Anterior cingulate cortex (tissue), 58 donors: ENCODE measurements around the gene C10orf95.
"Not testable (repeated sequence)": the region's sequence is repeated elsewhere in the genome, so short reads cannot be mapped to it uniquely, and the experiment has no call there.

Experiments
- DNase-seq, 58 donors: peaks; one replicate each; lab custom pipeline; 2025; lab: John Stamatoyannopoulos, UW

Gene C10orf95

GRCh38 chr10:102451105-102451969 is at the start of gene C10orf95:
Gene C10orf95 (minus strand): TSS chr10:102451543. CDS start chr10:102451093, 450 bp downstream.
- peak in 7 of 58 donors; percentile 28 to 47 (median 40) for DNase-seq

- not testable (repeated sequence) for DNase-seq
These were observed 49.3 kb upstream of the C10orf95 start for GRCh38 chr10:102500686-102501085.

- no peak for DNase-seq
These were observed 48.0 kb upstream of the C10orf95 start for GRCh38 chr10:102499356-102499755.

- DNase-seq: no peak
These were observed 46.2 kb upstream of the C10orf95 start for GRCh38 chr10:102497545-102497944.

GRCh38 chr10:102493771-102494170 is 42.4 kb upstream of the C10orf95 start:
- DNase-seq: no peak

- peak in 26 of 58 donors; percentile 2 to 75 (median 33) for DNase-seq
These were observed 41.6 kb upstream of the C10orf95 start for GRCh38 chr10:102492983-102493382.

GRCh38 chr10:102492344-102492939 is 41.1 kb upstream of the C10orf95 start:
- no peak for DNase-seq

- no peak for DNase-seq
These were observed 39.8 kb upstream of the C10orf95 start for GRCh38 chr10:102491136-102491535.

GRCh38 chr10:102485093-102485784 is 33.9 kb upstream of the C10orf95 start:
- peak in 1 of 58 donors; percentile 40 for DNase-seq

GRCh38 chr10:102484021-102484420 is 32.7 kb upstream of the C10orf95 start:
- no peak for DNase-seq

- no peak for DNase-seq
These were observed 29.1 kb upstream of the C10orf95 start for GRCh38 chr10:102480396-102480795.

- no peak for DNase-seq
These were observed 28.3 kb upstream of the C10orf95 start for GRCh38 chr10:102479651-102480050.

- no peak for DNase-seq
These were observed 25.3 kb upstream of the C10orf95 start for GRCh38 chr10:102476466-102477141.

- DNase-seq: no peak
These were observed 24.2 kb upstream of the C10orf95 start for GRCh38 chr10:102475451-102476040.

GRCh38 chr10:102473445-102474331 is 22.3 kb upstream of the C10orf95 start:
- DNase-seq: no peak

- no peak for DNase-seq
These were observed 19.5 kb upstream of the C10orf95 start for GRCh38 chr10:102470579-102471546.

- no peak for DNase-seq
These were observed 17.3 kb upstream of the C10orf95 start for GRCh38 chr10:102468683-102469082.

- DNase-seq: no peak
These were observed 16.7 kb upstream of the C10orf95 start for GRCh38 chr10:102467971-102468438.
